ENCODE data around the gene SPG7.

SPG7 gene

DNA sequence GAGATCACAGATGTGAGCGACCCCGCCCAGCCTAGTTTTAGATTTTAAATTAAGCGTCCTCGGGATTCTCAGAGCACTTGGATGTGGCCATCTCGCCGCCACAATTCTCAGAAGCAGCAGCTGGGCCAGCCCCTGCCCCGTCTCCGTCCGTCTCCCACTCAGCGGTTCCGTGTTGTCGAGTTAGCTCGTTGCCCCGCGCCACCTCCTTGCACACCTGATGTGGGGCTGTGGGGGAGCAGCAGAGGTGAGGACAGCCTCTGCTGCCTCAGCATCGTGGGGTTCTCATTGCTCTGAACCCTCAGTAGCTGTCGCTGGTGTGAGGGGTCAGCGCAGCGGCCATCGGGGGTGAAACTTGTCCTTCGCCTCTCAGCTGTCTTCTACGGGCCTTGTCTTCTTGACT is 44.1 kb downstream of the SPG7 start:
- no peak overlapping the region for H3K9ac ChIP-seq (ENCODE audit: low read length)
- peaks cover 86% of the 10 kb centered on the region for H3K36me3 ChIP-seq (ENCODE audit: insufficient read depth, low read length)
- no peaks in the 10 kb centered on the region for H3F3A ChIP-seq (ENCODE audit: insufficient read depth, low read length)
- no peaks in the 10 kb centered on the region for H4K20me1 ChIP-seq (ENCODE audit: insufficient read depth, low read length)
- H3K4me1 ChIP-seq (ENCODE audit: insufficient read depth, low read length, severe bottlenecking): peaks cover 27% of the 10 kb centered on the region
- H3K9me3 ChIP-seq (ENCODE audit: low read length): no peaks in the 10 kb centered on the region
- H2AFZ ChIP-seq (ENCODE audit: low read length): no peak overlapping the region
- H3K27ac ChIP-seq (ENCODE audit: low read depth, low read length, poor library complexity, severe bottlenecking): no peak overlapping the region
- TF ChIP-seq EZH2 (IDR thresholded peaks at IDR 0.05; ENCODE audit: borderline replicate concordance, low read length): no peak
- TF ChIP-seq, protein P1, sequence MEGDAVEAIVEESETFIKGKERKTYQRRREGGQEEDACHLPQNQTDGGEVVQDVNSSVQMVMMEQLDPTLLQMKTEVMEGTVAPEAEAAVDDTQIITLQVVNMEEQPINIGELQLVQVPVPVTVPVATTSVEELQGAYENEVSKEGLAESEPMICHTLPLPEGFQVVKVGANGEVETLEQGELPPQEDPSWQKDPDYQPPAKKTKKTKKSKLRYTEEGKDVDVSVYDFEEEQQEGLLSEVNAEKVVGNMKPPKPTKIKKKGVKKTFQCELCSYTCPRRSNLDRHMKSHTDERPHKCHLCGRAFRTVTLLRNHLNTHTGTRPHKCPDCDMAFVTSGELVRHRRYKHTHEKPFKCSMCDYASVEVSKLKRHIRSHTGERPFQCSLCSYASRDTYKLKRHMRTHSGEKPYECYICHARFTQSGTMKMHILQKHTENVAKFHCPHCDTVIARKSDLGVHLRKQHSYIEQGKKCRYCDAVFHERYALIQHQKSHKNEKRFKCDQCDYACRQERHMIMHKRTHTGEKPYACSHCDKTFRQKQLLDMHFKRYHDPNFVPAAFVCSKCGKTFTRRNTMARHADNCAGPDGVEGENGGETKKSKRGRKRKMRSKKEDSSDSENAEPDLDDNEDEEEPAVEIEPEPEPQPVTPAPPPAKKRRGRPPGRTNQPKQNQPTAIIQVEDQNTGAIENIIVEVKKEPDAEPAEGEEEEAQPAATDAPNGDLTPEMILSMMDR (IDR thresholded peaks at IDR 0.05; ENCODE audit: low read length): no peak
- no peaks in the 10 kb centered on the region for H3K9me2 ChIP-seq (ENCODE audit: low read depth, low read length)
- H3K79me2 ChIP-seq (ENCODE audit: insufficient read depth, low read length): no peaks in the 10 kb centered on the region
- no peak overlapping the region for H3K4me2 ChIP-seq (ENCODE audit: low read length)
- no peaks in the 10 kb centered on the region for H3K27me3 ChIP-seq (ENCODE audit: insufficient read depth, low read length)
- no peak overlapping the region for H3K4me3 ChIP-seq (ENCODE audit: low read depth, low read length, poor library complexity, severe bottlenecking)

DNA sequence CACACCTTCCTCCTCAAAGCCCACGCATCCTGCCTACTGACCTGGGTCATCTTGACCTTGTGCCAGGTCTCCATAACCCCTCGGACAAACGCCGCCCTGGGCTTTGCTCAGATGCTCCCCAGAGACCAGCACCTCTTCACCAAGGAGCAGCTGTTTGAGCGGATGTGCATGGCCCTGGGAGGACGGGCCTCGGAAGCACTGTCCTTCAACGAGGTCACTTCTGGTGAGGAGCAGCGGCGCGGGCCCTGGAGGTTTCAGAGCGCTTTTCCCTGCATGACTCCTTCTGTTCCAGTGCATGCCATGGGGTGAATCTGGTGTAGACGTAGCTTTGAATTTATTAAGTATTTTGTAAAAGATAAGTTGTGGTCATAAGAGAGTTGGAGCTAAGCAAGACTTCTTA is 44.7 kb downstream of the SPG7 start:
- no peak overlapping the region for H3K27ac ChIP-seq (ENCODE audit: low read depth, low read length, poor library complexity, severe bottlenecking)
- no peak overlapping the region for H3K9ac ChIP-seq (ENCODE audit: low read length)
- peaks cover 31% of the 10 kb centered on the region for H3K4me1 ChIP-seq (ENCODE audit: insufficient read depth, low read length, severe bottlenecking)
- H3K4me3 ChIP-seq (ENCODE audit: low read depth, low read length, poor library complexity, severe bottlenecking): no peak overlapping the region
- peaks cover 85% of the 10 kb centered on the region for H3K36me3 ChIP-seq (ENCODE audit: insufficient read depth, low read length)
- H3K9me2 ChIP-seq (ENCODE audit: low read depth, low read length): no peaks in the 10 kb centered on the region
- H3K79me2 ChIP-seq (ENCODE audit: insufficient read depth, low read length): no peaks in the 10 kb centered on the region
- H3K9me3 ChIP-seq (ENCODE audit: low read length): no peaks in the 10 kb centered on the region
- no peaks in the 10 kb centered on the region for H3F3A ChIP-seq (ENCODE audit: insufficient read depth, low read length)
- H2AFZ ChIP-seq (ENCODE audit: low read length): no peak overlapping the region
- H3K27me3 ChIP-seq (ENCODE audit: insufficient read depth, low read length): no peaks in the 10 kb centered on the region
- H4K20me1 ChIP-seq (ENCODE audit: insufficient read depth, low read length): no peaks in the 10 kb centered on the region
- TF ChIP-seq EZH2 (IDR thresholded peaks at IDR 0.05; ENCODE audit: borderline replicate concordance, low read length): no peak
- TF ChIP-seq, protein P1 (IDR thresholded peaks at IDR 0.05; ENCODE audit: low read length): no peak
- no peak overlapping the region for H3K4me2 ChIP-seq (ENCODE audit: low read length)

DNA sequence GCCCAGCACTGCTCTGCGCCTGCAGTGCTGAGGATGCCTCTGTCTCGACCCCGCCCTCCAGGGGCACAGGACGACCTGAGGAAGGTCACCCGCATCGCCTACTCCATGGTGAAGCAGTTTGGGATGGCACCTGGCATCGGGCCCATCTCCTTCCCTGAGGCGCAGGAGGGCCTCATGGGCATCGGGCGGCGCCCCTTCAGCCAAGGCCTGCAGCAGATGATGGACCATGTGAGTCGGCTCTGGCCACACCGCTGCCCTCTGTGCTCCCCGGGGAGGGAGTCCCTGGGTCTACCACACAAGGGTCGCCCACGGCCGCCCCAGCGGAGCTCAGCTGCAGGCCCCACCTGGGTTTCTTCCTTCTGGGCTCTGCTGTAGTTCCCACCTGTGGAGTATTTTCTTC is 45.5 kb downstream of the SPG7 start:
- Histone ChIP-seq H3K9ac (ENCODE audit: low read length) (no peak overlapping the region), H3F3A (ENCODE audit: insufficient read depth, low read length) (no peaks in the 10 kb centered on the region), H4K20me1 (ENCODE audit: insufficient read depth, low read length) (no peaks in the 10 kb centered on the region), H3K27me3 (ENCODE audit: insufficient read depth, low read length) (no peaks in the 10 kb centered on the region), H3K9me2 (ENCODE audit: low read depth, low read length) (no peaks in the 10 kb centered on the region), H3K9me3 (ENCODE audit: low read length) (no peaks in the 10 kb centered on the region), H3K36me3 (ENCODE audit: insufficient read depth, low read length) (peaks cover 78% of the 10 kb centered on the region), H3K4me2 (ENCODE audit: low read length) (no peak overlapping the region), H3K4me1 (ENCODE audit: insufficient read depth, low read length, severe bottlenecking) (peaks cover 25% of the 10 kb centered on the region), H3K4me3 (ENCODE audit: low read depth, low read length, poor library complexity, severe bottlenecking) (no peak overlapping the region), H2AFZ (ENCODE audit: low read length) (no peak overlapping the region), H3K27ac (ENCODE audit: low read depth, low read length, poor library complexity, severe bottlenecking) (no peak overlapping the region), H3K79me2 (ENCODE audit: insufficient read depth, low read length) (no peaks in the 10 kb centered on the region)
- TF ChIP-seq EZH2 (IDR thresholded peaks at IDR 0.05; ENCODE audit: borderline replicate concordance, low read length): no peak
- TF ChIP-seq, protein P1 (IDR thresholded peaks at IDR 0.05; ENCODE audit: low read length): no peak
